Stomach (tissue), 9 donors: ENCODE results near the gene PLSCR3. TPM values are rescaled to one million over a fixed set of nuclear protein-coding genes. Genes with fewer than 3 reads are reported as not detected.

Experiments
- DNase-seq, 2 donors: peaks; one replicate each; pipeline versions ENCODE4 v3.0.0 to v3.0.0-alpha.2; 2013 to 2019
- H3K27ac ChIP-seq, 5 donors: fragments of 200-600 bp in 4 of 5; sonication (generic) in 4 of 5; one replicate each; pipeline ENCODE4 v1.5.1; 2013 to 2019; ENCODE audit warnings: mild to moderate bottlenecking in 1 of 5, moderate library complexity in 1 of 5
- H3K27me3 ChIP-seq, 3 donors: fragments of 200-600 bp; sonication (generic); one replicate each; pipeline ENCODE4 v1.5.1; 2017 to 2019; ENCODE audit warnings: mixed run types in 1 of 3
- H3K36me3 ChIP-seq, 4 donors: fragments of 200-600 bp; sonication (generic); 1 replicate in 3 of 4; 2 replicates in 1 of 4; pipeline ENCODE4 v1.5.1; 2016 to 2019
- H3K4me1 ChIP-seq, 4 donors: fragments of 200-600 bp; sonication (generic); one replicate each; pipeline ENCODE4 v1.5.1; 2016 to 2019
- H3K4me3 ChIP-seq, 4 donors: fragments of 200-600 bp; sonication (generic) in 3 of 4; one replicate each; pipeline ENCODE4 v1.5.1; 2016 to 2019; ENCODE audit warnings: mild to moderate bottlenecking in 1 of 4
- H3K9me3 ChIP-seq, 4 donors: fragments of 200-600 bp; sonication (generic); one replicate each; pipeline ENCODE4 v1.5.1; 2016 to 2019
- EP300 ChIP-seq: sonication (generic); formaldehyde crosslinking; IDR thresholded peaks from one replicate; pipeline ENCODE4 v1.6.1; 2017; ENCODE audit warnings: antibody characterized with exemption
- POLR2A ChIP-seq, 4 donors: fragments of 450-650 bp; IDR thresholded peaks; one replicate each; pipeline ENCODE4 v1.6.1; 2016; ENCODE audit warnings: antibody characterized with exemption in 4 of 4, control low read depth in 2 of 4, mild to moderate bottlenecking in 1 of 4, moderate library complexity in 1 of 4
- POLR2AphosphoS5 ChIP-seq, 3 donors: sonication (generic); formaldehyde crosslinking; IDR thresholded peaks; one replicate each; pipeline ENCODE4 v1.6.1; 2016; ENCODE audit warnings: antibody characterized with exemption in 3 of 3
- WGBS, 5 donors: extraction: QIAGEN DNeasy Blood & Tissue Kit in 3 of 5; methylation state at CpG; one replicate each; pipeline versions ENCODE4 v1.1.5 to v1.1.7; 2013 to 2018; 5-methylcytosine and 5-hydroxymethylcytosine counted together
- intact Hi-C: fragments of 100-400 bp; cut with DNase I; formaldehyde crosslinking; loops from one replicate; pipeline ENCODE4 v1.15.1; 2023; ENCODE audit warnings: low total_unique reads
- polyA plus RNA-seq, 3 donors: library from polyadenylated mRNA; stranded (reverse); fragments of 200-250 nt; gene quantifications; one replicate each; pipeline ENCODE4 v1.2.3, GENCODE V29; 2013
- total RNA-seq, 5 donors: library from RNA; depleted of rRNA; stranded (reverse); fragments of >200 nt; gene quantifications; one replicate each; pipeline versions ENCODE4 v1.1.0 to v1.2.3, GENCODE V29; 2014 to 2016
- TF ChIP-seq, protein P1 (sequence below), 7 experiments: fragments of 450-650 bp in 4 of 7; fragments of 200-600 bp in 3 of 7; sonication (generic) in 3 of 7; IDR thresholded peaks; one replicate each; pipeline ENCODE4 v1.5.1; 2016 to 2019; ENCODE audit warnings: antibody characterized with exemption in 7 of 7, control low read depth in 2 of 7, mild to moderate bottlenecking in 1 of 7
- donor health status: healthy with polysubstance abuse.
- donor health status: Bipolar disorder and iron deficiency.
- donor health status: healthy.

PLSCR3 gene
- total and polyA plus RNA-seq, 8 donors = 7.9 to 101 (median 24.4) TPM; not detected in 1

DNA sequence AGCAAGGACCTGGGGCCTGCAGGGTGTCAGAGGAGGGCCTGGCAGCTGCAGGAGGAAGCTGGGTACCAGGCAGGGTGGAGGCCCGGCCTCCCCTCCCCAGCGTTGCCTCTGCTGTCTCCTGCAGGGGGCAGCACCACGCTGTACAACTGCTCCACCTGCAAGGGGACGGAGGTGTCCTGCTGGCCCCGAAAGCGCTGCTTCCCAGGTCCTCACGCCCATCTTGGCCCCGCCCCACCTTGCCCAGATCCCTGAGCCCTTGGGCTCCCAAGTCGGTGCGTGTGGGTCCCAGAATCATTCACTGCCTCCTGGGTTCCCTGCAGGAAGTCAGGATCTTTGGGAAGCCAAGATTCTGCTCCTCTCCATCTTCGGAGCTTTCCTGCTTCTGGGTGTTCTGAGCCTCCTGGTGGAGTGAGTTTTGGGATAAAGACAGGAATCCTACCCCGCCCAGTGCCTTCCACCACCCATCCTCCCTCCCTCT is 38.2 kb downstream of the PLSCR3 start:
- no peaks in the 10 kb centered on the region for H3K27me3 ChIP-seq
- no peaks in the 10 kb centered on the region for H3K9me3 ChIP-seq
- peaks cover 21 to 46% (median 43%) of the 10 kb centered on the region in 4 donors for H3K4me1 ChIP-seq
- no peak overlapping the region for H3K4me3 ChIP-seq
- DNase-seq = peak; percentile 89 to 93
- intact Hi-C loops = no loop called here
- 2 to 15% (median 9%) methylated on average over 6 to 12 of the region's 12 CpGs for WGBS, 5 donors
- no peak for TF ChIP-seq POLR2A (IDR thresholded peaks at IDR 0.05)
- TF ChIP-seq EP300 = no peak
- TF ChIP-seq, protein P1, sequence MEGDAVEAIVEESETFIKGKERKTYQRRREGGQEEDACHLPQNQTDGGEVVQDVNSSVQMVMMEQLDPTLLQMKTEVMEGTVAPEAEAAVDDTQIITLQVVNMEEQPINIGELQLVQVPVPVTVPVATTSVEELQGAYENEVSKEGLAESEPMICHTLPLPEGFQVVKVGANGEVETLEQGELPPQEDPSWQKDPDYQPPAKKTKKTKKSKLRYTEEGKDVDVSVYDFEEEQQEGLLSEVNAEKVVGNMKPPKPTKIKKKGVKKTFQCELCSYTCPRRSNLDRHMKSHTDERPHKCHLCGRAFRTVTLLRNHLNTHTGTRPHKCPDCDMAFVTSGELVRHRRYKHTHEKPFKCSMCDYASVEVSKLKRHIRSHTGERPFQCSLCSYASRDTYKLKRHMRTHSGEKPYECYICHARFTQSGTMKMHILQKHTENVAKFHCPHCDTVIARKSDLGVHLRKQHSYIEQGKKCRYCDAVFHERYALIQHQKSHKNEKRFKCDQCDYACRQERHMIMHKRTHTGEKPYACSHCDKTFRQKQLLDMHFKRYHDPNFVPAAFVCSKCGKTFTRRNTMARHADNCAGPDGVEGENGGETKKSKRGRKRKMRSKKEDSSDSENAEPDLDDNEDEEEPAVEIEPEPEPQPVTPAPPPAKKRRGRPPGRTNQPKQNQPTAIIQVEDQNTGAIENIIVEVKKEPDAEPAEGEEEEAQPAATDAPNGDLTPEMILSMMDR (IDR thresholded peaks at IDR 0.05) = peak in 5 of 7 experiments; percentile 85 to 93 (median 89)
- peak in 1 of 3 donors; percentile 77 for TF ChIP-seq POLR2AphosphoS5 (IDR thresholded peaks at IDR 0.05)
- no peaks in the 10 kb centered on the region for H3K36me3 ChIP-seq
- H3K27ac ChIP-seq = peak overlapping the region in 3 of 5 donors; percentile 40 to 99 (median 54)

DNA sequence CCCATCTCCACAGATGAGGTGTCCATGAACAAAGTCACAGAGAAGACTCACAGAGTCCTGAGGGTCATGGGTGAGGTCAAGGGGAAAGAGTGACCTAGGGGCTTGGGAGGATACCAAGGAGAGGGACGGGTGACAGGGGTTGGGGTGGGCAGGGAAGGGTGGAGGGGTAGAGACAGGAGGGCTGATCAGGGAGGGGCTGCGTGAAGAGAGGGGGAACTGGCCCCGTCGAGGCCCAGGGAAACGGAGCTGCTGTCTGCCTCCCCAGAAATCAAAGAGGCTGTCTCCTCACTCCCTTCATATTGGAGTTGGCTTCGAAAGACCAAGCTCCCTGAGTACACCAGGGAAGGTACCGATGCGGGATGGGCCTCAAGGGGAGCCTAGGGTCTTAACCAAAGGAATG is 38.8 kb downstream of the PLSCR3 start:
- Histone ChIP-seq H3K27ac (peak overlapping the region in 3 of 5 donors; percentile 40 to 99 (median 54)), H3K4me1 (peaks cover 25 to 51% (median 48%) of the 10 kb centered on the region in 4 donors), H3K4me3 (no peak overlapping the region), H3K27me3 (no peaks in the 10 kb centered on the region), H3K36me3 (no peaks in the 10 kb centered on the region), H3K9me3 (no peaks in the 10 kb centered on the region)
- TF ChIP-seq POLR2AphosphoS5 (IDR thresholded peaks at IDR 0.05) = no peak
- no peak for TF ChIP-seq EP300
- TF ChIP-seq, protein P1 (IDR thresholded peaks at IDR 0.05) = no peak
- TF ChIP-seq POLR2A (IDR thresholded peaks at IDR 0.05) = no peak
- intact Hi-C loops = no loop called here
- no peak for DNase-seq
- 72 to 85% (median 74%) methylated on average over 8 of the region's 8 CpGs for WGBS, 5 donors

GRCh38 chr17:7355053-7355452 is 39.3 kb downstream of the PLSCR3 start, which contains the start of gene TMEM95:
TMEM95 (plus strand) TSS chr17:7355156; CDS start chr17:7355205, 49 bp downstream.
- WGBS, 5 donors = 59 to 72% (median 69%) methylated on average over 3 to 10 of the region's 10 CpGs
- peak within 1 kb of the TSS in 4 of 5 donors; percentile 6 to 99 (median 75) for H3K27ac ChIP-seq
- peak in 1 of 2 donors; percentile 56 for DNase-seq

DNA sequence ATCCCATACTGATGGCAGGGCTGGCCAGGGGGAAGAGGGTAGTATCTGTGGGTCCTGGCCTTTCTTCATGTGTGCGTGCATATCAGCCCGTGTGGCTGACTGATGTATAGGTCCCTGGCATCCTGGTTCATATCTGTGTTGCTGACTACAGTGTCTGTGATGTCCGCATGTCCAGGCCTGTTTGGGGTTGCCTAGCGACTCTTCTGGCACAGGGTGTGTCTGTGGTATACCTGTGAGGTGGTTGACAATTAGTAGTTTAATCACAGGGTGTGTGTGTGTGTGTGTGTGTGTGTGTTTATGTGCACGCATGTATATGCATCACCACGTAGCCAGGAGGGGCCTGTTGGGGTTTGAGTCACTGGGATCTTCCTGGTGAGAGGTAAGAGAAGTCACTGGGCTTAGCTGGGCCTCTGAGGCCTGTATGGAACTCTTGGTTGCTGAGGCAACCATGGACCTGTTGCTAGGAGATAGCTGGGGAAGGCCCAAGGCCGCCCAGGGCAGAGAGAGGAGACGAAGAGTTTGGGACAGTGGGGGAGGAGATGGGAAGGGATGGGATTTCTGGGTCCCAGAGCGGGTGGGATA is 40.0 kb downstream of the PLSCR3 start:
- intact Hi-C loops = no loop called here
- no peak for TF ChIP-seq POLR2AphosphoS5 (IDR thresholded peaks at IDR 0.05)
- TF ChIP-seq, protein P1 (IDR thresholded peaks at IDR 0.05) = no peak
- TF ChIP-seq POLR2A (IDR thresholded peaks at IDR 0.05) = no peak
- TF ChIP-seq EP300 = no peak
- peak in 1 of 2 donors; percentile 71 for DNase-seq
- Histone ChIP-seq H3K27me3 (no peaks in the 10 kb centered on the region), H3K36me3 (no peaks in the 10 kb centered on the region), H3K27ac (peak overlapping the region in 4 of 5 donors; percentile 6 to 99 (median 65)), H3K4me1 (peaks cover 37 to 63% (median 60%) of the 10 kb centered on the region in 4 donors), H3K9me3 (no peaks in the 10 kb centered on the region), H3K4me3 (no peak overlapping the region)
- WGBS, 5 donors = 56 to 68% (median 62%) methylated on average over 9 of the region's 9 CpGs

More at GRCh38 chr17:7355053-7355452, 39.3 kb downstream of the PLSCR3 start, which contains the start of gene TMEM95:
- H3K9me3 ChIP-seq = no peaks in the 10 kb centered on the region
- no peak for TF ChIP-seq EP300
- no peak for TF ChIP-seq POLR2AphosphoS5 (IDR thresholded peaks at IDR 0.05)
- TF ChIP-seq POLR2A (IDR thresholded peaks at IDR 0.05) = no peak
- TF ChIP-seq, protein P1 (IDR thresholded peaks at IDR 0.05) = no peak
- no peaks in the 10 kb centered on the region for H3K36me3 ChIP-seq
- H3K4me1 ChIP-seq = peaks cover 30 to 56% (median 53%) of the 10 kb centered on the region in 4 donors
- H3K4me3 ChIP-seq = no peak within 1 kb of the TSS
- no peaks in the 10 kb centered on the region for H3K27me3 ChIP-seq
- intact Hi-C loops = no loop called here
